Diencephalon (tissue), 1 donor: ENCODE measurements around the gene TIMM10B. TPM values are rescaled to one million over a fixed set of nuclear protein-coding genes. Genes with fewer than 3 reads are reported as not detected.

Source experiments
- total RNA-seq: library from RNA; depleted of rRNA; stranded (reverse); fragments of >200 nt; gene quantifications from one replicate; pipeline ENCODE4 v1.2.3, GENCODE V29; 2014

The TIMM10B gene, protein sequence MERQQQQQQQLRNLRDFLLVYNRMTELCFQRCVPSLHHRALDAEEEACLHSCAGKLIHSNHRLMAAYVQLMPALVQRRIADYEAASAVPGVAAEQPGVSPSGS
- total RNA-seq = 27.2 TPM

DNA sequence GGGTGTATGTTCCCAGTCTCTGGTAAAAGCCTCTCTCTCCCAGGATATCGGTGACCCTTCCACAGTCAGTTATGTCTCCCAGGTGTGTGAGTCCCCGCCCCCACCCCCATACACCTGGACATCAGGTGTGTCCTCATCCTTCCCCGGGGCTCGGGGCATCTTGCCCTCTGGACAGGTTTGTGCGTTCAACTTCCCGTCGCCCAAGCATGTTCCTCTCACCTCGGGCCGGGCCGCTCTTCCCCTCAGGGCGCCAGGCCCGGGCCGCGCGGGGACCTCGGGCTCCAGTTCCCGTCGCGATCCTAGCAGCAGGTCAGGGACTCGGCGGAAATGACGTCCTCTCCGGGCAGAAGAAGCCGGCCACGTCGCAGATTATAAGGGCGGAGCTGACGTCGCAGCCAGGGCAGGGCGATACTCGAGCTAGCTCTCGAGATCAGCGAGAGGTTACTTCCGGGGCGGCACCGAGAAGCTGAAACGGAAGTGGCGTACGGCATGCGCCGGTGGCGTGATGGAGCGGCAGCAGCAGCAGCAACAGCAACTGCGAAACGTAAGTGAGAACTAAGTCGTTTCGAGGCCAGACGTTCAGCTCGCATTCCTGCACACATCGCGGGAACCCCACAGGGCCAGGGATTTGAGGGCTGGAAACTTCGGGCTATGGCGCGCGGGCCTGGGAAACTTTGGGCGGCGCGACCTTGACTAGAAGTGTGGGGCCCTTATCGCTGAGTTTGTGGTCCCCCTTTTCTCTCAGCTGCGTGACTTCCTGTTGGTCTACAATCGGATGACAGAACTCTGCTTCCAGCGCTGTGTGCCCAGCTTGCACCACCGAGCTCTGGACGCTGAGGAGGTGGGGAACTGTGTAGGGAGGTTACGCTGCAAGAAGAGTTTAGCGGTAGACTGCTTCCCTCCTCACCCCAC, at the start of gene TIMM10B, which contains the start of gene ARFIP2:
TSS of gene TIMM10B (plus strand) at position 490 of the 912 bp plus-strand sequence. CDS start at position 506, 16 bp downstream.
TSS of gene ARFIP2 (minus strand) at position 320 of the 912 bp plus-strand sequence. CDS start 910 bp downstream, outside the sequence.

DNA sequence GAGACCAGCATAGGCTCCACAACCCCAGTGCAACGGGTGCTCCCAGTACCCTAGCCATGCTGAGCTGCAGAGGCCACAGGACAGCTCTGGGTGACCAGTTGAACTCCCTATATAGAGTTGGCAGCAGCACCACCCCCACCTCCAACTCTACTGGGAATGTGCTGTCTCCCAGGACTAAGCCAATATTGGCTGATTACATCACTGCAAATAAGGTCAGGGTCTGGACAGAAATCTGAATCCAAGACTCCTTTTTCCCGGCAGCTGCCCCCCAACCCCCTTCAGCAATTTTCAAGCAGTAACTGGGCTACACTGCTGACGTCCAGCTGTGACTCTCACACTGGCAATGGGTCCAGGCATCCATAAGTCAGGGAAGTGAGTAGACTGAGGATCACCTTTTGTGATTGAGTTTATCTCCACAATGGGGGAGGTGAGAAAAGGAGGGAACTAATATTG, 40.4 kb upstream of the TIMM10B start, which contains the start of gene HPX:
TSS of gene HPX (minus strand) at position 82 of the 453 bp plus-strand sequence. CDS start at position 58, 24 bp downstream.

DNA sequence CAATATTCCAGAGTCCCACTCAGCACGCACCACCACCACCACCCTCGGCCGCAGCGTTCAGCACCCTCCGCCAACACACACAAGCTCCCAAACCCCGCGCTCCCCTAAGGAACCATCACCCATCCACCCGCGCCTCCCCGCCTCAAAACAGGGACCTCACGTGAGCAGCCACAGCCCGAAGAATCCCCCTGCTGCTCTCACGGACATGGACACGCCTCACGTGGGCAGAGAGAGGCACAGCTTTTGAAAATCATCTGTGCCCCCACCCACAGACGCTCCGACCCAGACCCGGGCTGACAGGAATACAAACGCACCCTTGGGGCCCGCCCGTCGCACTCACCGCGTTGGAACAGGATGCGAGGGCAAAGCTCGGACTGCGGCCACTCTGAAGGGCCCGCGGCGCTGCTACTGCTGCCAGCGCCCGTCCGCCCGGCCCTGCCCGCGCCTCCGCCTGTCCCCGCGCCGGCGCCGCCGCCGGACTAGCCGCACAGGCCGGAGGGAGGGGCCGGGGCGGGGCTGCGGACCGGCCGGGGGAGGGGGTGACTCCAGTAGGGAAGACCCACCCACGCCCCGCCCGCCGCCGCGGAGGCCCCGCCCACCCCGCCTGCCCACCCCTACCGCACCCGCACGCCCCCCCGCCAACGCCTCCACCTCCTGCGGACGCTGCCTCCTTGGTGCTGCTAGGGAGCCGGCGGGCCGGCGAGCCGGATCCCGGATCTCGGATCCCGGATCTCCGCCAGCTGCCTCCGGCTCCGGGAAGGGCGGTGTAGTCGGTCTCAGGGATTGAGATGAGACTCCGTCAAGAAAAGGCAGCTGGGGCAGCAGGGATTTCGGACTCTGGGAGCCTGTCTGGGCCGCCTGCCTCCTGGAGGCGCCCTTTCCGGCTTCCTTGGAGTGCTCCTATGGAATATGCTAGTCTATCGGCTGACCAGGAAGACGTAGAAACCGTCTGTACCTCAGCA, 7.6 kb upstream of the TIMM10B start, which contains the start of gene TRIM3:
TSS of gene TRIM3 (minus strand) at position 491 of the 962 bp plus-strand sequence. CDS start 8,246 bp downstream, outside the sequence.

DNA sequence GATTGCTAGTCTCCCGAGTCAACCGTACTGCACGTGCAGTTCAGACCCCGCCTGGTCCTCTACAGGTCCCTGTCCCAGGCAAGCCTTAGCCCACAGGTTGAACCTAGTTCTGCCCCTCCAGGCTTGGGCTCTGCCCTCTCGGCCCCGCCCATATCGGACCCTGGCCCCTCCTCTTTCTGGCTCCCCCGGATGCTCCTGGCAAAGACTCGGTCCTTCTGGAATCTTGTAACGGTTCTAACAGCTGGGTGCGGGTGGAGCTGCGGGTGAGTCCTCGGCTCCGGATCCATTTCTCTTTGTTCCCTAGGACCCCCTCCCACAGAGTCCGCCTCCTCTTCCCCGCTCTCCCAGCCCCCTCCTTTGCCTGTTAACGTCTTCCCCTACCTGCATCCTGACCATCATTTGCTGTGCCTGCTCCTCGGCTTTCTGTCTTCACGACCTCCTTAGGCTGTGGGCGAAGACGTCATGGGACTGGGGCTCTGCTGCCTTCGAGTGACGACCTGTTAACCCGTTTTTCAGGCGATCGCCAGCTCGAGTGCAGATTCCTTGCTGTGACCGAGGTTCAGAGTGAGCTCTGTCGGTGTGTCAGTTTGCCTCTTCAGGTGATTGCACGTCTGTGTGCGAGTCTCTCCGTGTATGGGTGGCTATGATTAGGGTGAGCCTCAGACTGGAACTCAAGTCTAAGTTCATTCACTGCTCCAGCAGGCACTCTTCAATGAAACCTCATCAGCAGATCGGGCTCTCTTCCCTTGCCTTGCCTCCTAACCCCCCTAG, 16.0 kb downstream of the TIMM10B start, which contains the start of gene DNHD1:
TSS of gene DNHD1 (plus strand) at position 212 of the 771 bp plus-strand sequence. CDS start 936 bp downstream, outside the sequence.

Other genes with a start within 250 kb of the TIMM10B start
- 16.1 TPM for gene FHIP1B, start 246.9 kb upstream of the TIMM10B start, total RNA-seq
- gene CNGA4, start 242.4 kb upstream of the TIMM10B start, total RNA-seq = 0.23 TPM
- gene CCKBR, start 221.7 kb upstream of the TIMM10B start, total RNA-seq = 2.5 TPM
- gene CAVIN3, start 161.0 kb upstream of the TIMM10B start, total RNA-seq = 2.5 TPM
- gene SMPD1, start 91.0 kb upstream of the TIMM10B start, total RNA-seq = 15.0 TPM
- gene APBB1, start 62.4 kb upstream of the TIMM10B start, total RNA-seq = 266 TPM
- 2.1 TPM for gene HPX, start 40.5 kb upstream of the TIMM10B start, total RNA-seq
- gene TRIM3, start 7.6 kb upstream of the TIMM10B start, total RNA-seq = 48.4 TPM
- gene ARFIP2, start 170 bp upstream of the TIMM10B start, total RNA-seq = 37.6 TPM
- 6.5 TPM for gene DNHD1, start 15.8 kb downstream of the TIMM10B start, total RNA-seq
- gene RRP8, start 122.1 kb downstream of the TIMM10B start, total RNA-seq = 13.1 TPM
- gene ILK, start 122.3 kb downstream of the TIMM10B start, total RNA-seq = 51.2 TPM
- gene TAF10, start 130.7 kb downstream of the TIMM10B start, total RNA-seq = 14.8 TPM
- gene TPP1, start 137.9 kb downstream of the TIMM10B start, total RNA-seq = 16.8 TPM
- gene DCHS1, start 174.3 kb downstream of the TIMM10B start, total RNA-seq = 48.4 TPM
- gene MRPL17, start 201.8 kb downstream of the TIMM10B start, total RNA-seq = 23.5 TPM